Activated naive CD4-positive, alpha-beta T cell treated with Interleukin-2 at 50 U/mL for 16 hours (primary cell): ENCODE results near the gene RD3L.
"Not testable (repeated sequence)": the region's sequence is repeated elsewhere in the genome, so short reads cannot be mapped to it uniquely, and the experiment has no call there.

Experiments
- DNase-seq: peaks from one replicate; pipeline ENCODE4 v3.0.0-alpha.2; 2020

Gene RD3L

GRCh38 chr14:103941973-103942736, at the start of gene RD3L:
RD3L (minus strand) TSS chr14:103942529; CDS start chr14:103941695, 834 bp downstream.
- no peak for DNase-seq

GRCh38 chr14:103989964-103990363, 47.6 kb upstream of the RD3L start:
- DNase-seq = no peak

- DNase-seq = no peak
Observed at GRCh38 chr14:103989034-103989433, 46.7 kb upstream of the RD3L start.

GRCh38 chr14:103984196-103984595, 41.9 kb upstream of the RD3L start:
- DNase-seq = no peak

- not testable (repeated sequence) for DNase-seq
Observed at GRCh38 chr14:103980623-103981238, 38.4 kb upstream of the RD3L start.

GRCh38 chr14:103974575-103974974, 32.2 kb upstream of the RD3L start:
- DNase-seq = no peak

- no peak for DNase-seq
Observed at GRCh38 chr14:103973354-103973753, 31.0 kb upstream of the RD3L start.

- DNase-seq = no peak
Observed at GRCh38 chr14:103969961-103970360, 27.6 kb upstream of the RD3L start.

- no peak for DNase-seq
Observed at GRCh38 chr14:103966631-103967030, 24.3 kb upstream of the RD3L start.

- no peak for DNase-seq
Observed at GRCh38 chr14:103961928-103962578, 19.7 kb upstream of the RD3L start.

GRCh38 chr14:103960457-103961055, 18.2 kb upstream of the RD3L start:
- DNase-seq = no peak

- no peak for DNase-seq
Observed at GRCh38 chr14:103949131-103949790, 6.9 kb upstream of the RD3L start.

GRCh38 chr14:103948442-103948841, 6.1 kb upstream of the RD3L start:
- no peak for DNase-seq

GRCh38 chr14:103946975-103947374, 4.6 kb upstream of the RD3L start:
- no peak for DNase-seq

- no peak for DNase-seq
Observed at GRCh38 chr14:103943673-103944072, 1.3 kb upstream of the RD3L start.

GRCh38 chr14:103941462-103941861, 867 bp downstream of the RD3L start:
- no peak for DNase-seq

- no peak for DNase-seq
Observed at GRCh38 chr14:103935102-103935501, 7.2 kb downstream of the RD3L start.

GRCh38 chr14:103932791-103933490, 9.4 kb downstream of the RD3L start:
- no peak for DNase-seq

- no peak for DNase-seq
Observed at GRCh38 chr14:103931422-103931821, 10.9 kb downstream of the RD3L start.

- no peak for DNase-seq
Observed at GRCh38 chr14:103930051-103930604, 12.2 kb downstream of the RD3L start.

GRCh38 chr14:103928011-103928890, 14.1 kb downstream of the RD3L start, which contains the start of gene TDRD9:
TDRD9 (plus strand) TSS chr14:103928456; CDS start chr14:103928510, 54 bp downstream.
- DNase-seq = no peak
